Frontal cortex (tissue), 4 donors: ENCODE measurements around the gene TCF7L2. TPM values are rescaled to one million over a fixed set of nuclear protein-coding genes. Genes with fewer than 3 reads are reported as not detected.

Experiments used
- DNase-seq, 2 donors: peaks; one replicate each; pipeline ENCODE4 v3.0.0; 2012; ENCODE audit warnings: low spot score in 2 of 2
- FAIRE-seq: peaks from 2 replicates; lab custom pipeline; 2012; peaks lifted over from hg19 to GRCh38; lab: Jason Lieb, UNC
- total RNA-seq: library from RNA; depleted of rRNA; stranded (reverse); fragments of >200 nt; gene quantifications from one replicate; pipeline ENCODE4 v1.2.3, GENCODE V29; 2014
- donor health status: control.
- donor health status: control.
- donor health status: control.

TCF7L2 gene
- total RNA-seq, 1 donor from 2014 or later = 0.82 TPM

DNA sequence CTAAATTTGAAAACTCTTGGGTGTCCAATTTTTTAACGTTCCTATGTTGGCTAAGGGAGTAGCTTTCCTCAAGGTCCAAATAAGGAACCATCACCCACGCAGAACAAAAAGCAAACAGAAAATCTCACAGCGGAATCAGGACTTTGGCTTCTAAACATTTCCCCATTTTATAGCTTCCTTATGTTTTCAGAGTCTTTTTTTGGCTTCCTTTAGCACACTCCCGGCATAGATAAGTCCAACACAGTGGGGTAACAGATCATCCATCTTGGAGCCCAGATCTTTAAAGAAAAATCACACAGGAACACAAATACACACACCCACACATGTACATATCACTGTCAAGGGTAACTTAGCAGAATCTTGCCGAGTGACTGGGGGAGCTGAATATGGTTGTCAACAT, 4.2 kb upstream of the TCF7L2 start:
- no peak for DNase-seq

DNA sequence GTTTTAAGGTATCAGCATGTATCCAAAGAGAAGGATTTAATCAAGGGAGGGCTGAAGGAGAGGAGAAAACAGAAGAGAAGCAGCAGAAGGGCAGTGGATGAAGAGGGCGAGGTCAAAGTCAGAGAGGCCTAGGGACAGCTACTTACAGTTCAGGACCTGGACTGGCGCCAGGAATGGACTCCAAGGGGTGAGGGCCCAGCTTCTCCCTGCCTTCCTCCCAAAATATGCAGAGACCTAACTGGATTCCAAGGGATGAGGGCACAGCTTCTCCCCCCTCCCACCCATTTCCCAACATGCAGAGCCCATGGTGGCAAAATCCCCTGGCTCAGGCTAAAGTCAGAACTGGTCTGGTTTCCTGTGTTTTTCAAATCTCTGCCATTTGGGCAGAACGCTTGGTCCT, 3.4 kb upstream of the TCF7L2 start:
- DNase-seq (no peak), FAIRE-seq (no peak)

More for the DNA sequence above, 4.2 kb upstream of the TCF7L2 start:
- FAIRE-seq = no peak

DNA sequence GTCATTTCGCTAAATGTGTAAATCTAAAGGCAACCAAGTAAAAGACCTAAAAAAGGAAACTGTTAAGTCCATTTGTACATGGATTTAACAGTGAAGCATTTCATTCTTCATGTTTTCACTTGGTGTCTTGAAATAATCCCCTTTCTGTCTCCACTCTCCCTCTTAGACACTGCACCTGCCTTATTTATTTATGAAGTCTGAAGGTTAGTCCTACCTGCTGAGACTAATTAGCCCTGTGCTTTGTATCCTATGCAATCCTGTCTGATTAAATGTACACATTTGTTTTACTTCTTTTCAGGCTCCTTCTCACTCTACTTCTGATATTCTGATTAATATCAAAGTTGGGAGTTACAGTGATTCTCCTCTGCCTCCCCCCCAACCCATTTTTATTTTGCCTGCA, 1.9 kb upstream of the TCF7L2 start:
- no peak for DNase-seq
- FAIRE-seq = no peak

DNA sequence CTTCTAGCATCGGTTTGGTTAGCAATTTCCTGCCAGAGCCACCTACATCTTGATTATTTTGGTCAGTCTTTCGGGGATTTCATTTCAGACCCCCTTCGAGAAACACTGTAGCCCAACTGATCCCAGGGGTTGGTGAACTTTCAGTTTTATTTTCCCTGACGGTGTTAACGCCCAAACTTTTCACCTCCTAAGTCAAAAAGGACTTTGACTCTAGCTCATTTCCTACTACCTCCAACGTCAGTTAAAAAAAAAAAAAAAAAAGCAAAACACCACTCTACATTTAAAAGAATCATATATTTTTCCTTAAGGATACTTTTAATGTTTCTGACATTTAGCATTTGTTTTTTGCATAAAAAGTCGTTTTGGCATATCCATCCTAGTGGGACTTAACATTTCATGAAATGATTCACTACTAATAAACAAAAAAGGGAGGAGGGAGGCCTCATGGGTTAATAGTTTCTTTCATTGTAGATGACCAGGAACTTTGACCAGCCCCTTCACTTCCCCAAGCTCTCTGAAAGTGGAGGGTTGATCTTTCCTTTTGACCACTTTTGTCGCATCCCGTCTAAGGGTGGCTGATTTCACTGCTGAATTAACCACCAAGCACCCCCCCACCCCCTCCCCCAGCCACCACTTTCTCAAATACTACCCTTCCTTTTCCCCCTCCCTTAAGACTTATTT, 764 bp upstream of the TCF7L2 start:
- no peak for FAIRE-seq
- DNase-seq = no peak

DNA sequence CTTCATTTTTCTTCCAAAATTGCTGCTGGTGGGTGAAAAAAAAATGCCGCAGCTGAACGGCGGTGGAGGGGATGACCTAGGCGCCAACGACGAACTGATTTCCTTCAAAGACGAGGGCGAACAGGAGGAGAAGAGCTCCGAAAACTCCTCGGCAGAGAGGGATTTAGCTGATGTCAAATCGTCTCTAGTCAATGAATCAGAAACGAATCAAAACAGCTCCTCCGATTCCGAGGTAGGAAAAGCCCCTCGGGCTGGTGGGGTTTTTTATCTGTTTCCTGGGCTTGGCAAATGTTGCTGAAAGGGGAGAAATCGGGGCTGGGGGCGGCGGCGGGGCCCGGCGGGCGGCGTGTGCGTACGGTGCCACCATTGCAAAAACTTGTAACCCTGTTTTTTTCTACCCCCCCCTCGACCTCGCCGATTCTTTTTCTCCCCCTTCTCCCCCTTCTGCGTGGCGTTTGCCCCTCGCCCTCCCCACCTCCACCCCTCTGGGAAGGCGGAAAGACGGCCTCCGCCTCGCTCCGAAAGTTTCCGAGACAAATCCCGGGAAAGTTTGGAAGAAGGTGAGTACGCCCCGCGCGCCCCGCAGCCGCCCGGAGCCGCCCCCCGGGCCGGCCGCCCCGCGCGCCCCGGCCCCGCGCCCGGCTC, 789 bp downstream of the TCF7L2 start:
- DNase-seq (peak in 1 of 2 donors; percentile 33), FAIRE-seq (no peak)

- DNase-seq (peak in 1 of 2 donors; percentile 58), FAIRE-seq (no peak)
These were observed 1.6 kb downstream of the TCF7L2 start for GRCh38 chr10:112951359-112952281.

GRCh38 chr10:112952282-112953173, 2.5 kb downstream of the TCF7L2 start:
- DNase-seq = peak in 1 of 2 donors; percentile 28
- FAIRE-seq = no peak

- FAIRE-seq = no peak
- no peak for DNase-seq
These were observed 3.4 kb downstream of the TCF7L2 start for GRCh38 chr10:112953174-112954159.

GRCh38 chr10:112954974-112955581, 5.0 kb downstream of the TCF7L2 start:
- FAIRE-seq (no peak), DNase-seq (no peak)

DNA sequence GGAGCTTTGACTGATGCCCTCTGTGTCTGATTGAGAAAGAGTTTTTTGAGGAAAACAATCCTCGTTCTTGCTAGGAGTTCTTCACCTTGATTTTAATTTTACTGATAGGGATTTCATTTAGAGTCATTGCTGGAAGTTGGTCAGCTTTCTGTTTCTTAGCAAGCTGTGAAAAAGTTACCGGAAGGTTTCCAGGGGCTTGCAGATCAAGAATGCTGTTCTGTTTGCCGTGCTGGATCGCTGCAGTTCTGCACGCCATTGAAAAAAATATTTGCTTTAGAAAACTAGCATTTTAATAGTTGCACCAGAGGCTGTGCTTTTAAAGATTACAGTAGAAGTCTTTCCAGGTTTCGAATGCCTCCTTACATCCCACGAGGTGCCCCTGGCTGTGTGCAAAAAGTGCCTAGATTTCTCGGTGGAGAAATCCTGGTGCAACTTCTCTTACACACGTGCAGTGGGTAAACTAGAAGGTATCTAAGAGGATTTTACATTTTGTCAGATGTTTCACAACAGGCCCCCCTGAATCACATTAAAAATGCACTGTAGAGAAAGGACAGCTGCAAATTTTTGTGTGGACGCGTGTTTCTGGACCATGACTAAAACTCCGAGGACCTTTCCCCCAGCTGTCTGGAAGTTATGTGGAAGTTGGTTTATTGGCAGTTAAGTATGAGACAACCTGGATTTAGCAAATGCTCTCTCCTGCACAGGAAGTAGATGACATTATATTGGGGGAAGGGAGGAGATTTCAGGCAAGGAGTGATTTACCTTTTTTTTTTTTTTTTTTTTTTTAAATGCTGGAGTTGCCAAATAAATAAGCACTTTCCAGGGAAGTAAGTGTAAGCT, 5.8 kb downstream of the TCF7L2 start:
- FAIRE-seq (no peak), DNase-seq (no peak)

DNA sequence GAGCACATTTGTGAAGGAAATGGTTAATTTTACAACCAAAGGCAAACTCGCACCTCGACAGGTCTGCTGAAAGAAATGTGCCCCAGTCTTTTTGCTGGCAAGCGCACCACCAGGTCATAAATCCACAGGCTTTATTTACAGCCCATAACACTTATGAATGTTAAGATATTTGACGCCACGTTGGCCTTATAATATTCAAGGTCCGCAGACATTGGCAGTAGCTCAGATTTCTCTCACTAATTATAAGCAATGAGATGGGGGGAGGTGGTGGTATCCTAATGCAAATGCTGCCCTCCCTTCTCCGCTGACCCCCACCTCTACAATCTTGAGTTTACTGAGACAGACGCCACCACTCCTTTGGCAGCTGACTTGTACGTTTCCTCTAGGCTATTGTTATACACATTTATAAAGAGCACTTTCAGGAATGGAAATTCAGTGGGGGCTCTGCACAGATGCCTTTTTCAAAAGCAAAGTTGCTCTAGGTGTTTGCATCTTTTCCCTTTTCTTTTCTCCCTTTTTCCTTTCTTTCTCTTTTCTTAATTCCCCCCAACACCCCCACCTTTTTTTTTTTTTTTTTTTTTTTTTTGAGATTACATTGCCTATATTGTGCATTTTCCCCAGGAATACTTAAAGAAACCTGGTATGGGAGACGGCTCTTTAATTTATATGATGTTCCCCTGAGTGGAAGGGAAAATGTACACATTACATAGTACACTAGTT, 6.7 kb downstream of the TCF7L2 start:
- DNase-seq (no peak), FAIRE-seq (no peak)

GRCh38 chr10:112957640-112958092, 7.6 kb downstream of the TCF7L2 start:
- DNase-seq (no peak), FAIRE-seq (no peak)

GRCh38 chr10:112958275-112958995, 8.4 kb downstream of the TCF7L2 start:
- FAIRE-seq = no peak
- DNase-seq = no peak

DNA sequence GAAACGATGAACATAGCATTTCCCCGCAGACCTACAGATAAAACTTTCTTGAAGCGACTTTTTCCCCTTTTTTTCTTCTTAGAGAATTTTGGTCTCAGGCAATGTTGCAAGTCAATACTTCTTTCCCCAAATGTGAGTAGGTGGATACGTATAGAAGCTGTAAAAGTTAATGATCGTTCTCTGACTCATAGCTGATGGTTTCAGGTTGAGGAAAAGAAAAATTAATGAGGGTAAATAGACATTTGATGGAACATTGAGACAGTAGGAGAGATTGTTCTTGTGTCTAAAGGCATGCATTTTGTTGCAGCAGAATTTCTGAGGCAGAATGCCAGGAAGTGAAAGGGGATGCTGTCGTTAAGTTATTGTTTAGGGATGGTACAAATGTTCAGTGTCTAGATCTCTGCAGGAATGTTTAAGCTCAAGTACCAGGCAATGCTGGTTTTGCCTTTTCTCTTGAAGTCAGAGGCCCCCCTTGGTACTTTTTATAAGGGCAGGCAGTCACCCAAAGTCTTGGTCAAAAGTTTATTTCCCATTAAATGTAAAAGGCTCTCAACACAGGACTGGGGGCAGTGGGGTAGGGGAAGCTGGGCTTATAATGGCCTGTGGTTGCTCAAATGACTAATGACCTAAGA, 9.3 kb downstream of the TCF7L2 start:
- no peak for DNase-seq
- no peak for FAIRE-seq

GRCh38 chr10:112960151-112960681, 10.2 kb downstream of the TCF7L2 start:
- no peak for DNase-seq

More at GRCh38 chr10:112960151-112960681, 10.2 kb downstream of the TCF7L2 start:
- FAIRE-seq = no peak
